A549 (cell line): ENCODE measurements around the gene GOLGA6A.
"Not testable (repeated sequence)": the region's sequence is repeated elsewhere in the genome, so short reads cannot be mapped to it uniquely, and the experiment has no call there.

Experiments used
- BHLHE40 ChIP-seq: IDR thresholded peaks from 2 replicates; pipeline ENCODE4 v1.6.1; 2012; ENCODE audit warnings: low read depth, low read length, inconsistent platforms
- CEBPB ChIP-seq, 2 experiments: fragments of >200 bp in 1 of 2; sonication (Bioruptor Twin) in 1 of 2; formaldehyde crosslinking in 1 of 2; IDR thresholded peaks; 2 replicates each; pipeline ENCODE4 v1.6.1; 2012 to 2016
- ESRRA ChIP-seq: fragments of 150-350 bp; IDR thresholded peaks from 2 replicates; pipeline ENCODE4 v1.6.1; 2014; ENCODE audit warnings: mild to moderate bottlenecking, low read length, borderline replicate concordance
- MYC ChIP-seq: IDR thresholded peaks from 2 replicates; pipeline ENCODE4 v1.6.1; 2012; ENCODE audit warnings: mild to moderate bottlenecking, inconsistent platforms, low read length, improper control_type of control experiment, borderline replicate concordance
- PHF8 ChIP-seq: fragments of 200-600 bp; sonication (generic); IDR thresholded peaks from 2 replicates; pipeline ENCODE4 v1.6.1; 2016; ENCODE audit warnings: low read depth, mild to moderate bottlenecking, antibody characterized with exemption, moderate library complexity, borderline replicate concordance
- POLR2A ChIP-seq: IDR thresholded peaks from 2 replicates; pipeline ENCODE4 v1.6.1; 2012; ENCODE audit warnings: mild to moderate bottlenecking, low read length
- POLR2AphosphoS2 ChIP-seq: conservative IDR thresholded peaks from 2 replicates; pipeline ENCODE4 v1.6.1; 2012; ENCODE audit warnings: low read length, improper control_type of control experiment, inconsistent platforms
- RAD21 ChIP-seq, 2 experiments: fragments of >200 bp in 1 of 2; sonication (Bioruptor Twin) in 1 of 2; formaldehyde crosslinking in 1 of 2; IDR thresholded peaks in 1 of 2; conservative IDR thresholded peaks in 1 of 2; 2 replicates in 1 of 2; 3 replicates in 1 of 2; pipeline ENCODE4 v1.6.1; 2012 to 2018; ENCODE audit warnings: inconsistent platforms in 1 of 2
- RFX5 ChIP-seq: fragments of 450-650 bp; IDR thresholded peaks from 2 replicates; pipeline ENCODE4 v1.7.1; 2014; ENCODE audit warnings: antibody characterized with exemption, mild to moderate bottlenecking, moderate library complexity
- RNF2 ChIP-seq: fragments of 200-600 bp; sonication (generic); IDR thresholded peaks from 2 replicates; pipeline ENCODE4 v1.6.1; 2016; ENCODE audit warnings: low read depth, mild to moderate bottlenecking, antibody characterized with exemption, moderate library complexity, borderline replicate concordance
- TF ChIP-seq, protein P1 (sequence below): fragments of >200 bp; sonication (Bioruptor Twin); formaldehyde crosslinking; IDR thresholded peaks from 3 replicates; pipeline ENCODE4 v1.5.1; 2016

- not testable (repeated sequence) for TF ChIP-seq BHLHE40; PHF8; MYC; RFX5; CEBPB (IDR thresholded peaks at IDR 0.05); RAD21 (conservative IDR thresholded peaks at IDR 0.05 in 1 of 2, IDR thresholded peaks at IDR 0.05 in 1 of 2); RNF2; POLR2AphosphoS2; POLR2A; ESRRA
- TF ChIP-seq, protein P1, sequence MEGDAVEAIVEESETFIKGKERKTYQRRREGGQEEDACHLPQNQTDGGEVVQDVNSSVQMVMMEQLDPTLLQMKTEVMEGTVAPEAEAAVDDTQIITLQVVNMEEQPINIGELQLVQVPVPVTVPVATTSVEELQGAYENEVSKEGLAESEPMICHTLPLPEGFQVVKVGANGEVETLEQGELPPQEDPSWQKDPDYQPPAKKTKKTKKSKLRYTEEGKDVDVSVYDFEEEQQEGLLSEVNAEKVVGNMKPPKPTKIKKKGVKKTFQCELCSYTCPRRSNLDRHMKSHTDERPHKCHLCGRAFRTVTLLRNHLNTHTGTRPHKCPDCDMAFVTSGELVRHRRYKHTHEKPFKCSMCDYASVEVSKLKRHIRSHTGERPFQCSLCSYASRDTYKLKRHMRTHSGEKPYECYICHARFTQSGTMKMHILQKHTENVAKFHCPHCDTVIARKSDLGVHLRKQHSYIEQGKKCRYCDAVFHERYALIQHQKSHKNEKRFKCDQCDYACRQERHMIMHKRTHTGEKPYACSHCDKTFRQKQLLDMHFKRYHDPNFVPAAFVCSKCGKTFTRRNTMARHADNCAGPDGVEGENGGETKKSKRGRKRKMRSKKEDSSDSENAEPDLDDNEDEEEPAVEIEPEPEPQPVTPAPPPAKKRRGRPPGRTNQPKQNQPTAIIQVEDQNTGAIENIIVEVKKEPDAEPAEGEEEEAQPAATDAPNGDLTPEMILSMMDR: not testable (repeated sequence)
Observed at GRCh38 chr15:74082450-74082849, at the start of gene GOLGA6A.
